HuH-7.5 (cell line): ENCODE measurements around the gene RPS17.
"Not testable (repeated sequence)": the region's sequence is repeated elsewhere in the genome, so short reads cannot be mapped to it uniquely, and the experiment has no call there.

Source experiments
- DNase-seq: peaks from one replicate; pipeline ENCODE4 v3.0.0; 2011; ENCODE audit warnings: low spot score

RPS17 gene

DNA sequence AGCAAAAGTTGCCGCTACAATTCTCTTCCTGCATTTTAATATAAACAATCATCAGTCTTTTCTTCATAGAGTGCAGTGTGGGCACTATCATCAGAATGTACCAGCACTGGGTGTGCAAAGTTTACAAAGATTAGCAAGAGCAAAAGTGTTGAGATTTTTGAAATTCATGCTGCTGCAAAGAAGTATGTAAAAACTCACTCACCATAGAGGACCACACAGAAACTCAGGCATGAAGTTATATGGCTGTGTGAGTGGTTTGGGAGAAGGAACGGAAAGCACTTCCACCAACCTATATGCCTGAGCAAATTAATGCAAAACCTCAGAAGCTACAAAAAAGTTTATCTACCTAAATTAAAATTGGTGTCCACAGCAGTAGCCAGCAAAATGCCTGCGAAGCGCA is 32.6 kb downstream of the RPS17 start:
- DNase-seq: not testable (repeated sequence)

DNA sequence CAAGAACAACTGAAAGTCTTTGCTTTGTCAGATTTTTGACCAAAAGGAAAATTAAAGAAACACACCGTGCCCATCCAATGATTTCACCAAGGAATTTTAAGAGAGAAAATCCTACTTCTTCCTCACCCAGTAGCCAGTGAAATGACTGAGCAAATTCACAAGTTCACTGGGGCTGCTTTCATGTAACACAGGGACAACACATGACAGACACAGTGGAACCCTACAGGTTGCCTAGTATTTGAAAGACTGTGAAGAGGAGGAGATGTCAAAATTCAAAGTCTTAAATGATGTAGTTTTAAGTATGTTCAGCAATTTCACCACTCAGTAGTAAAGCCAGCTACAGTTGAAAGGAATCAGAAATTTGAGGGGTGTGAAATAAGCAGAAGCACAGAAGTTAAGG is 33.2 kb downstream of the RPS17 start:
- not testable (repeated sequence) for DNase-seq

DNA sequence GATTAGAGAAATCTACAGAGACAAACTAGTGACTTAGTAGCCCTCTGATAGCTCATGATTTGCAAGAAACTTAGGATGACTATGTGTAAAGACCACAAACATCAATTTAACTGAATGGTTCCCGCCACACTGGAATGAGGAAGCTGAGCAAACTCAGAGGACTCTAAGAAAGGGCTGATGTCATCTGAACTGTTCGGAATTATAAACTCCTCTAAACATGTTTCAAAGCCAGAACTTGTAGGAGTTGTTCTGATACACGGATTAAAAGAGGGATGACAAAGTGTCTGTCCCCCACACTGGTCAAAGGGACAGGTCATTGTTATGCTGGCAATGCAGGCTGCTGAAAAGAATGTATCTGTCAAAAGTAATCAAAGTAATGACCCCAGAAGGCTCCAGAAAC is 34.4 kb downstream of the RPS17 start:
- DNase-seq: not testable (repeated sequence)

DNA sequence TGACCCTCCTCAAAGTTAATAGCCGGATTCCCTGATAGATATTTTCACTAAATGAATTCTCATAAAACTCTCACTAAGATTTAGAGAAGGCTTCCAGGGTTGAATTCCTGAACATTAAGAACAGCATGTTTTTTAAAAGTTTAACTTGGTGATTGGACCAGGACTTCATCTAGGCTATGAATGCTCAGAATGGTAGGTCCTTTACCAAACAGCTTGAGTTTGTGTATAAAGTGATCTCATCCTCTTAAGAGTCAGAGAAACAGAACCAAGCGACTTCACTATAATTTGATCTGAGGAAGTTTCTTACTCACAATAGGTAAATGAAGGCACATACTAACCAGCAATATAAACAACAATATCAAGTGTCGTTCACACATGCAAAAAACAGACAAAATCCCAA is 36.2 kb downstream of the RPS17 start:
- not testable (repeated sequence) for DNase-seq

- DNase-seq: not testable (repeated sequence)
Measured at GRCh38 chr15:82502700-82503339, 37.4 kb downstream of the RPS17 start.

DNA sequence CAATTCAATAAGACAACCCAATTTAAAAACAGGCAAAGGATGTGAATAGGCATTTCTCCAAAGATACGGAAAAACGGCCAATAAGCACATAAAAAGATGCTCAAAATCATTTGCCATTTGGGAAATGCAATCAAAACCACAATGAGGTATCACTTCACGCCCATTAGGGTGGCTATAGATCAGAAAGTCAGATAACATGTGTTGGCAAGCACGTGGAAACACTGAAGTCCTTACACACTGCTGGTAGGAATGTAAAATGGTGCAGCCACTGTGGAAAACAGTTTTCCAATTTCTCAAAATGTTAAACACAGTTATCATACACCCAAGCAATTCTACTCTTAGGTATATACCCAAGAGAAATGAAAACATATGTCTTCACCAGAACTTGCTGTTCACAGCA is 39.5 kb downstream of the RPS17 start:
- DNase-seq: not testable (repeated sequence)

GRCh38 chr15:82497978-82498377 is 42.3 kb downstream of the RPS17 start:
- DNase-seq: not testable (repeated sequence)

DNA sequence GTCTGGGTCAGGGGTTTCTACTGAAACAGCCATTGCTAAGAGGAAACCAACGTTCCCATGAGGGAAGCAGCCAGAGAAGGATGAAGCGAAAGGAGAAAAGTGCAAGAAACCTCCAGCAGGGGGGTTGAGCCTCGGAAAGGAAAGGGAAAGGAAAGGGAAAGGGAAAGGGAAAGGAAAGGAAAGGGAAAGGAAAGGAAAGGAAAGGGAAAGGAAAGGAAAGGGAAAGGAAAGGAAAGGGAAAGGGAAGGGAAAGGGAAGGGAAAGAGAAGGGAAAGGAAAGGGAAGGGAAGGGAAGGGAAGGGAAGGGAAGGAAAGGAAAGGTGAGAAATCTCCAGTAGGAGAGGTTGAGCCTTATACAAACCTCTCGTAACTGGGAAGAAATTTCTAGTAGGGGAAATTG is 52.0 kb downstream of the RPS17 start:
- DNase-seq: not testable (repeated sequence)

DNA sequence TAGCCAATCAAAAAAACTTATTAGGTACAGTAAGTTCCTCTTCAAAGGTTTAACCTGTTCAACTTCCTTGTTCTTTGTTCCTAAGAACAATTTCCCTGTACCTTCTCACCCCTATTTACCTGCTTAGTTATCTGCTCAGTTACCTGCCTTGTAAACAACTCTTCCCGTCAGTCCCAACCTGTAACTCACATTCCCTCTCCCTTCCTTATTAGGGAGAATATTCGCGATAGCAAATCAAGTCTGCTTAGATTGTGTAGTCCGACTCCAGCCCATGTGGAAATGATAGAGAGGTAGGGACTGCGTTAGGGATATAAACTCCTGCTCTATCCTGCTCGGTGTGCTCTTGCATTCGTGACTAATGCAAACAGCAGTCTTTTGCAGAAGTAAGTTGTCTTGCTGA is 53.2 kb downstream of the RPS17 start:
- not testable (repeated sequence) for DNase-seq
